Testis (tissue), 3 donors: Measurements from ENCODE around the gene SERPINB6. TPM values are rescaled to one million over a fixed set of nuclear protein-coding genes. Genes with fewer than 3 reads are reported as not detected.

ENCODE experiments used
- DNase-seq: peaks from one replicate; pipeline ENCODE4 v3.0.0-alpha.2; 2019
- H3K27ac ChIP-seq, 2 donors: fragments of 200-600 bp; sonication (generic); one replicate each; pipeline ENCODE4 v1.5.1; 2019
- H3K27me3 ChIP-seq: fragments of 200-600 bp; sonication (generic); one replicate; pipeline ENCODE4 v1.5.1; 2019
- H3K36me3 ChIP-seq: fragments of 200-600 bp; sonication (generic); one replicate; pipeline ENCODE4 v1.5.1; 2017; ENCODE audit warnings: low read depth; ENCODE audit errors: missing control alignments
- H3K4me1 ChIP-seq: fragments of 200-600 bp; sonication (generic); one replicate; pipeline ENCODE4 v1.5.1; 2019
- H3K4me3 ChIP-seq, 2 donors: fragments of 200-600 bp; sonication (generic); one replicate each; pipeline ENCODE4 v1.5.1; 2017 to 2019
- H3K9me3 ChIP-seq: fragments of 200-600 bp; sonication (generic); one replicate; pipeline ENCODE4 v1.5.1; 2017
- POLR2A ChIP-seq: fragments of 450-650 bp; IDR thresholded peaks from one replicate; pipeline ENCODE4 v1.6.1; 2017; ENCODE audit warnings: antibody characterized with exemption, mild to moderate bottlenecking, moderate library complexity
- WGBS, 2 donors: methylation state at CpG; one replicate each; pipeline ENCODE4 v1.1.5; 2018; 5-methylcytosine and 5-hydroxymethylcytosine counted together
- intact Hi-C: fragments of 100-400 bp; cut with DNase I; formaldehyde crosslinking; loops from one replicate; pipeline ENCODE4 v1.15.1; 2023; ENCODE audit warnings: low total_unique reads
- polyA plus RNA-seq: library from polyadenylated mRNA; stranded (reverse); fragments of 350-450 nt; fragmentation: Illumina TruSeq; extraction: RNeasy Lipid Tissue Mini Kit (QIAGEN cat#74804); gene quantifications from one replicate; pipeline ENCODE4 v1.2.3, GENCODE V29; 2014; ENCODE audit warnings: low read depth, low replicate concordance; ENCODE audit not compliant: insufficient read depth
- total RNA-seq, 2 donors: library from RNA; depleted of rRNA; stranded (reverse); fragments of >200 nt; gene quantifications; one replicate each; pipeline ENCODE4 v1.2.3, GENCODE V29; 2016
- TF ChIP-seq, protein P1 (sequence below), 3 experiments: fragments of 450-650 bp in 2 of 3; fragments of 200-600 bp in 1 of 3; sonication (generic) in 1 of 3; IDR thresholded peaks; one replicate each; pipeline ENCODE4 v1.5.1; 2016 to 2019; ENCODE audit warnings: antibody characterized with exemption in 3 of 3, mild to moderate bottlenecking in 2 of 3, moderate library complexity in 1 of 3

SERPINB6 gene
- total and polyA plus RNA-seq, 3 donors from 2014 or later, result 203 to 348 (median 281) TPM

DNA sequence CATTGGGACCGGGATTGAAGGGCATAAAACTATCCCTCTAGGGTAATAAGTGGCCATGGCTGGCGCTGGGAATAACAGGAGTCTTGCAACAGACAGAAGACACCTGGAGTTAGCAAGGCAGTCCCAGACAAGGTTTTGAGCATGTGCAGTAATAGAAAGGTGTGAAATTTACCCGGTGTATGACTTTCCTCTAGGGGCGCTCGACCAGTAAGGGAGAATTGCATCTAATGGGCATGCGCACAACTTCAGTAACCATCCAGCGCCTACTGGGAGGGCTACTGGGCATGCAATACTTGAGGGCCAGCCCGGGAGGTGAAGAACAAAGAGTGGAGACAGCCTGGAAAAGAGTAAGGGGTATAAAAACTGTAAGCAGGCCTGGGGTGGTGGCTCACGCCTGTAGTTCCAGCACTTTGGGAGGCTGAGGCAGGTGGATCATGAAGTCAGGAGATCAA lies 32.7 kb downstream of the SERPINB6 start:
- DNase-seq, result peak; percentile 56
- Histone ChIP-seq H3K4me1 (no peaks in the 10 kb centered on the region), H3K27me3 (no peaks in the 10 kb centered on the region), H3K9me3 (no peaks in the 10 kb centered on the region), H3K4me3 (no peak overlapping the region), H3K36me3 (no peaks in the 10 kb centered on the region), H3K27ac (no peak overlapping the region)
- 66 to 72% methylated on average over 8 to 9 of the region's 9 CpGs for WGBS, 2 donors
- intact Hi-C loops, result loop anchor here (10.0 kb wide), 1 partner anchor 94 kb away; the partner anchor contains the start of gene SERPINB1
- TF ChIP-seq, protein P1, sequence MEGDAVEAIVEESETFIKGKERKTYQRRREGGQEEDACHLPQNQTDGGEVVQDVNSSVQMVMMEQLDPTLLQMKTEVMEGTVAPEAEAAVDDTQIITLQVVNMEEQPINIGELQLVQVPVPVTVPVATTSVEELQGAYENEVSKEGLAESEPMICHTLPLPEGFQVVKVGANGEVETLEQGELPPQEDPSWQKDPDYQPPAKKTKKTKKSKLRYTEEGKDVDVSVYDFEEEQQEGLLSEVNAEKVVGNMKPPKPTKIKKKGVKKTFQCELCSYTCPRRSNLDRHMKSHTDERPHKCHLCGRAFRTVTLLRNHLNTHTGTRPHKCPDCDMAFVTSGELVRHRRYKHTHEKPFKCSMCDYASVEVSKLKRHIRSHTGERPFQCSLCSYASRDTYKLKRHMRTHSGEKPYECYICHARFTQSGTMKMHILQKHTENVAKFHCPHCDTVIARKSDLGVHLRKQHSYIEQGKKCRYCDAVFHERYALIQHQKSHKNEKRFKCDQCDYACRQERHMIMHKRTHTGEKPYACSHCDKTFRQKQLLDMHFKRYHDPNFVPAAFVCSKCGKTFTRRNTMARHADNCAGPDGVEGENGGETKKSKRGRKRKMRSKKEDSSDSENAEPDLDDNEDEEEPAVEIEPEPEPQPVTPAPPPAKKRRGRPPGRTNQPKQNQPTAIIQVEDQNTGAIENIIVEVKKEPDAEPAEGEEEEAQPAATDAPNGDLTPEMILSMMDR (IDR thresholded peaks at IDR 0.05), result peak in 1 of 3 experiments; percentile 2
- no peak for TF ChIP-seq POLR2A

DNA sequence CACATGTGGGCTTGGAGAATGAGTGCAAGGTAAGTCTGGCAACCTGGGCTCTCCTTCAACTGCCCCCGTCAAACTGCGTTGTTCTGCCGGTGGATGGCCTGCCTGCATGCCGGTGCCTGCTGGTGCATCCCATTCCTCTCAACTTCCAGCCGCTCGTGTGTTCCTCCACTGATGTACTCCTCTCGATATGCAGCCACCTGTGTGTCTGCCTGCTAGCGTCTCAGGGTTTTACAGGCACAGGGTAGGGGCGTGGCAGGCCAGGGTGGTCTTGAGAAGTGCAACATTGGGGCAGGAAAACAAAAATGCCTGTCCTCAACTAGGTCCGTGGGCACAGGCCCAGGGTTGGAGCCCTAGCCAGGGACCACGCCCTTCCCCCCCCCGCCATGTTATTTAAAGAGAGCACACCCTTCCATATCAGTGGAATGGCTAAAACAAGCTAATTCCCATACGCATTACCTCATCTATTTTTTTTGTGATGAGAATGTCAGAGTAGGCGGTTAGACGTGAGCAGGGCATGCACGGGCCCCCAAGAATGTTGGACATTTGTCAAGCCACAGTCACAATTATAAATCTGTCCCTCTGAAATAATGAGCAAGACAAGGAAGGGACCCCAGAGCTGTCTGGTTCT lies 33.2 kb downstream of the SERPINB6 start:
- Histone ChIP-seq H3K27ac (no peak overlapping the region), H3K4me1 (no peaks in the 10 kb centered on the region), H3K4me3 (no peak overlapping the region), H3K36me3 (no peaks in the 10 kb centered on the region), H3K9me3 (no peaks in the 10 kb centered on the region), H3K27me3 (no peaks in the 10 kb centered on the region)
- TF ChIP-seq, protein P1 (IDR thresholded peaks at IDR 0.05), result no peak
- no peak for TF ChIP-seq POLR2A
- peak; percentile 68 for DNase-seq
- intact Hi-C loops, result loop anchor here (10.0 kb wide), 1 partner anchor 93 kb away; the partner anchor contains the start of gene SERPINB1
- WGBS, 2 donors, result 70 to 77% methylated on average over 15 to 16 of the region's 16 CpGs

DNA sequence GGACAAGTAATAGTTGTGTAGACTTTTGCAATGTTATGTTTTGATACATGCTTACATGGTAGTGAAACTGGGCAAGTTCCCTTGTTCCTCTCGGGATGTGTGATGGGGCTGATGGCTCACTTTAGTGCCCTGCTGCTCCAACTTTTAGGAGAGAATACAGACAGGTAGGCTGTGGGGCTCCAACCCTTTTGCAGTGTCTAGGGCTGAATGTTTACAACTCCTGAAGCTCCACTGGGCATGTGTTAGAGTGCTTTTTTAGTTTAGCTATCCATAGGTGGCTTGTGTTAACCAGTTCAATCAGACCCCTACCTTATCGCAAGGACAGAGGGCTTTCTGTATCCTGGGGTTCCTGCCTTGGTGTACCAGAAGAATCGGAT lies 33.8 kb downstream of the SERPINB6 start:
- H3K36me3 ChIP-seq, result no peaks in the 10 kb centered on the region
- H3K4me1 ChIP-seq, result no peaks in the 10 kb centered on the region
- TF ChIP-seq, protein P1 (IDR thresholded peaks at IDR 0.05), result no peak
- TF ChIP-seq POLR2A, result no peak
- no peaks in the 10 kb centered on the region for H3K9me3 ChIP-seq
- intact Hi-C loops, result loop anchor here (10.0 kb wide), 1 partner anchor 93 kb away; the partner anchor contains the start of gene SERPINB1
- no peaks in the 10 kb centered on the region for H3K27me3 ChIP-seq
- no peak for DNase-seq
- no peak overlapping the region for H3K27ac ChIP-seq
- 77 to 87% methylated on average over 3 of the region's 3 CpGs for WGBS, 2 donors
- H3K4me3 ChIP-seq, result no peak overlapping the region

DNA sequence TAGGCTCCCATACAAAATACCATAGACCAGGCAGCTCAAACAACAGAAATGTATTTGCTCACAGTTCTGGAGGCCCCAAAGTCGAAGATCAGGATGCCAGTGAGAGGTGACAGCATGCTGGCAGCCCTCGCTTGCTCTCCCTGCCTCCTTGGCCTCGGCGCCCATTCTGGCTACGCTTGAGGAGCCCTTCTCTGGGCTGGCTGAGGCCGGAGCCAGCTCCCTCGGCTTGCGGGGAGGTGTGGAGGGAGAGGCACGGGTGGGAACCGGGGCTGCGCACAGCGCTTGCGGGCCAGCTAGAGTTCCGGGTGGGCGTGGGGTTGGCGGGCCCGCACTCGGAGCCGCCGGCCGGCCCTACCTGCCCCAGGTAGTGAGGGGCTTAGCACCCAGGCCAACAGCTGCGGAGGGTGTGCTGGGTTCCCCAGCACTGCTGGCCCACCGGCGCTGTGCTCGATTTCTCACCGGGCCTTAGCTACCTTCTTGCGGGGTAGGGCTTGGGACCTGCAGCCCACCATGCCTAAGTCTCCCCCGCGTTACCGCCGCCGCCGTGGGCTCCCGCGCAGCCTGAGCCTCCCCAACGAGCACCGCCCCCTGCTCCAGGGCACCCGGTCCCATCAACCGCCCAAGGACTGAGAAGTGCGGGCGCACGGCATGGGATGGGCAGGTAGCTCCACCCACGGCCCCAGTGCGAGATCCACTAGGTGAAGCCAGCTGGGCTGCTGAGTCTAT lies 35.6 kb downstream of the SERPINB6 start:
- 56 to 76% methylated on average over 9 to 44 of the region's 44 CpGs for WGBS, 2 donors
- Histone ChIP-seq H3K4me1 (no peaks in the 10 kb centered on the region), H3K27ac (no peak overlapping the region), H3K36me3 (no peaks in the 10 kb centered on the region), H3K4me3 (peak overlapping the region; percentile 15 to 22), H3K27me3 (no peaks in the 10 kb centered on the region), H3K9me3 (no peaks in the 10 kb centered on the region)
- DNase-seq, result peak; percentile 68
- intact Hi-C loops, result loop anchor here (10.0 kb wide), 1 partner anchor 91 kb away; the partner anchor contains the start of gene SERPINB1
- TF ChIP-seq, protein P1 (IDR thresholded peaks at IDR 0.05), result no peak
- TF ChIP-seq POLR2A, result no peak
